HepG2 (cell line): Measurements from ENCODE around the gene BAIAP3.

Source experiments
- CTCF ChIP-seq: sonication (generic); formaldehyde crosslinking; IDR thresholded peaks from 2 replicates; pipeline ENCODE4 v1.5.0; 2020; ENCODE audit warnings: mild to moderate bottlenecking, missing genetic modification reagents, moderate library complexity
- HBP1 ChIP-seq: IDR thresholded peaks from 2 replicates; pipeline ENCODE4 v1.6.1; 2016; ENCODE audit warnings: low read depth, control low read depth
- HES4 ChIP-seq: sonication (generic); formaldehyde crosslinking; IDR thresholded peaks from 2 replicates; pipeline ENCODE4 v1.9.0; 2021; ENCODE audit warnings: mild to moderate bottlenecking, missing genetic modification reagents, borderline replicate concordance
- POLR2A ChIP-seq, 2 experiments: IDR thresholded peaks; 2 replicates each; pipeline ENCODE4 v1.6.1; 2011; ENCODE audit warnings: low read depth in 2 of 2, low read length in 2 of 2, mild to moderate bottlenecking in 1 of 2, moderate library complexity in 1 of 2; ENCODE audit not compliant: insufficient read depth in 1 of 2
- SSRP1 ChIP-seq: IDR thresholded peaks from 2 replicates; pipeline ENCODE4 v1.6.1; 2016; ENCODE audit warnings: control low read depth
- TCF7L2 ChIP-seq: IDR thresholded peaks from 2 replicates; pipeline ENCODE4 v1.6.1; 2011; ENCODE audit warnings: mild to moderate bottlenecking, low read depth, low read length, moderate library complexity
- ZNF263 ChIP-seq: sonication (generic); formaldehyde crosslinking; IDR thresholded peaks from 2 replicates; pipeline ENCODE4 v1.4.0; 2020; ENCODE audit warnings: missing genetic modification reagents
- ZNF704 ChIP-seq: sonication (generic); formaldehyde crosslinking; IDR thresholded peaks from 2 replicates; pipeline ENCODE4 v1.8.1; 2023; ENCODE audit warnings: mild to moderate bottlenecking, inconsistent platforms, moderate library complexity, missing genetic modification reagents, borderline replicate concordance
- TF ChIP-seq, protein P1 (sequence below): sonication (generic); formaldehyde crosslinking; IDR thresholded peaks from 2 replicates; pipeline ENCODE4 v1.4.0; 2020; ENCODE audit warnings: missing genetic modification reagents
- TF ChIP-seq, protein P2 (sequence below), 2 experiments: sonication (generic) in 1 of 2; formaldehyde crosslinking in 1 of 2; IDR thresholded peaks; 2 replicates each; pipeline versions ENCODE4 v1.4.0 to v1.6.1; 2016 to 2020; ENCODE audit warnings: borderline replicate concordance in 1 of 2, low read depth in 1 of 2, mild to moderate bottlenecking in 1 of 2, missing genetic modification reagents in 1 of 2

DNA sequence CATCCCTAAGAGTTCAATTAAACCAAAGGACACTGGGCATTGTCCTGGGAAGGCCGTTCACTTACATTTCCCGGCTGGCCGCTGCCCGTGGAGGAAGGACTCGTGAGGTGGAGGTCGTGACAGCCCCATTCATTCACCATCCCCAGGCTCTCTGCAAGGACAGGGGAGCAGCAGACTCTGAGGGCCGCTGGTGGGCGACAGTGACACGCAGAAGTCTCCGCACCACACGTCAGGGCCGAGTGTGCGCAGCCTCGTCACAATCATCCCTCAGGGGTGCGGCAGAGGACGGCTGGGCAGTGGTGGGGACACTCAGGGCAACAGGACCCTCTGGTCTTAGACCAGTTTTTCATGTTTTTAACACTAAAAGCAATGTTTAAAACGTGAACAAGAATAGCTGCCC lies 59.4 kb downstream of the BAIAP3 start:
- TF ChIP-seq CTCF (CRISPR knock-in tag) = no peak
- no peak for TF ChIP-seq ZNF263 (CRISPR knock-in tag)
- TF ChIP-seq ZNF704 = no peak
- TF ChIP-seq SSRP1 = no peak
- TF ChIP-seq TCF7L2 = no peak
- no peak for TF ChIP-seq POLR2A (IDR thresholded peaks at IDR 0.05; ENCODE audit: insufficient read depth in 1 of 2, low read depth in 2 of 2, low read length in 2 of 2)
- TF ChIP-seq, protein P1, sequence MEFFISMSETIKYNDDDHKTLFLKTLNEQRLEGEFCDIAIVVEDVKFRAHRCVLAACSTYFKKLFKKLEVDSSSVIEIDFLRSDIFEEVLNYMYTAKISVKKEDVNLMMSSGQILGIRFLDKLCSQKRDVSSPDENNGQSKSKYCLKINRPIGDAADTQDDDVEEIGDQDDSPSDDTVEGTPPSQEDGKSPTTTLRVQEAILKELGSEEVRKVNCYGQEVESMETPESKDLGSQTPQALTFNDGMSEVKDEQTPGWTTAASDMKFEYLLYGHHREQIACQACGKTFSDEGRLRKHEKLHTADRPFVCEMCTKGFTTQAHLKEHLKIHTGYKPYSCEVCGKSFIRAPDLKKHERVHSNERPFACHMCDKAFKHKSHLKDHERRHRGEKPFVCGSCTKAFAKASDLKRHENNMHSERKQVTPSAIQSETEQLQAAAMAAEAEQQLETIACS (CRISPR knock-in tag) = no peak
- no peak for TF ChIP-seq HBP1 (CRISPR knock-in tag)
- TF ChIP-seq, protein P2, sequence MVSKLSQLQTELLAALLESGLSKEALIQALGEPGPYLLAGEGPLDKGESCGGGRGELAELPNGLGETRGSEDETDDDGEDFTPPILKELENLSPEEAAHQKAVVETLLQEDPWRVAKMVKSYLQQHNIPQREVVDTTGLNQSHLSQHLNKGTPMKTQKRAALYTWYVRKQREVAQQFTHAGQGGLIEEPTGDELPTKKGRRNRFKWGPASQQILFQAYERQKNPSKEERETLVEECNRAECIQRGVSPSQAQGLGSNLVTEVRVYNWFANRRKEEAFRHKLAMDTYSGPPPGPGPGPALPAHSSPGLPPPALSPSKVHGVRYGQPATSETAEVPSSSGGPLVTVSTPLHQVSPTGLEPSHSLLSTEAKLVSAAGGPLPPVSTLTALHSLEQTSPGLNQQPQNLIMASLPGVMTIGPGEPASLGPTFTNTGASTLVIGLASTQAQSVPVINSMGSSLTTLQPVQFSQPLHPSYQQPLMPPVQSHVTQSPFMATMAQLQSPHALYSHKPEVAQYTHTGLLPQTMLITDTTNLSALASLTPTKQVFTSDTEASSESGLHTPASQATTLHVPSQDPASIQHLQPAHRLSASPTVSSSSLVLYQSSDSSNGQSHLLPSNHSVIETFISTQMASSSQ (IDR thresholded peaks at IDR 0.05; ENCODE audit: low read depth) = no peak
- TF ChIP-seq, protein P2 (CRISPR knock-in tag; IDR thresholded peaks at IDR 0.05; ENCODE audit: borderline replicate concordance) = no peak
- no peak for TF ChIP-seq HES4 (CRISPR knock-in tag)
